SK-MEL-5 (cell line): ENCODE data around the gene RALGPS2. TPM values are rescaled to one million over a fixed set of nuclear protein-coding genes. Genes with fewer than 3 reads are reported as not detected.
"Not testable (repeated sequence)": the region's sequence is repeated elsewhere in the genome, so short reads cannot be mapped to it uniquely, and the experiment has no call there.

Experiments
- DNase-seq: peaks from one replicate; pipeline ENCODE4 v3.0.0-alpha.2; 2016; ENCODE audit warnings: low read depth, low spot score
- in situ Hi-C: cut with HindIII; loops from 2 replicates; pipeline ENCODE4 v1.10.0; 2016; ENCODE audit warnings: low sequenced_read_pairs, high pct_unique_total_duplicates, low pct_unique_long_range_greater_than_20kb
- total RNA-seq: library from RNA; depleted of rRNA; stranded (reverse); fragments of >200 nt; shearing (Covaris generic); gene quantifications from 2 replicates; pipeline ENCODE4 v1.2.3, GENCODE V29; 2014

The RALGPS2 gene
- total RNA-seq, 1 experiment from 2014 or later, result 14.7 TPM

- in situ Hi-C loops, result no loop called here
- DNase-seq, result no peak
Measured at GRCh38 chr1:178808529-178808928, 83.5 kb downstream of the RALGPS2 start.

GRCh38 chr1:178810585-178810984, 85.5 kb downstream of the RALGPS2 start:
- DNase-seq, result no peak
- in situ Hi-C loops, result no loop called here

GRCh38 chr1:178818416-178818815, 93.4 kb downstream of the RALGPS2 start:
- no peak for DNase-seq
- in situ Hi-C loops, result no loop called here

- in situ Hi-C loops, result no loop called here
- no peak for DNase-seq
Measured at GRCh38 chr1:178819123-178819522, 94.1 kb downstream of the RALGPS2 start.

- DNase-seq, result no peak
- in situ Hi-C loops, result no loop called here
Measured at GRCh38 chr1:178821134-178821866, 96.3 kb downstream of the RALGPS2 start.

GRCh38 chr1:178825167-178825566, 100.1 kb downstream of the RALGPS2 start:
- in situ Hi-C loops, result no loop called here
- no peak for DNase-seq

GRCh38 chr1:178844436-178844835, 119.4 kb downstream of the RALGPS2 start:
- in situ Hi-C loops, result no loop called here

GRCh38 chr1:178846306-178846705, 121.3 kb downstream of the RALGPS2 start:
- in situ Hi-C loops, result no loop called here
- no peak for DNase-seq

More at GRCh38 chr1:178844436-178844835, 119.4 kb downstream of the RALGPS2 start:
- no peak for DNase-seq

- no peak for DNase-seq
- in situ Hi-C loops, result no loop called here
Measured at GRCh38 chr1:178847396-178847849, 122.4 kb downstream of the RALGPS2 start.

- in situ Hi-C loops, DNase-seq: not testable (repeated sequence)
Measured at GRCh38 chr1:178847919-178848318, 122.9 kb downstream of the RALGPS2 start.

- in situ Hi-C loops, result no loop called here
- no peak for DNase-seq
Measured at GRCh38 chr1:178849918-178850317, 124.9 kb downstream of the RALGPS2 start.

GRCh38 chr1:178857126-178857525, 132.1 kb downstream of the RALGPS2 start:
- in situ Hi-C loops, result no loop called here
- DNase-seq, result no peak

GRCh38 chr1:178862416-178862815, 137.4 kb downstream of the RALGPS2 start:
- in situ Hi-C loops, result no loop called here
- no peak for DNase-seq

GRCh38 chr1:178862864-178863263, 137.8 kb downstream of the RALGPS2 start:
- in situ Hi-C loops, result no loop called here
- DNase-seq, result no peak

- in situ Hi-C loops, result no loop called here
- DNase-seq, result no peak
Measured at GRCh38 chr1:178864326-178864725, 139.3 kb downstream of the RALGPS2 start.

- peak; percentile 49 for DNase-seq
- in situ Hi-C loops, result no loop called here
Measured at GRCh38 chr1:178867670-178868069, 142.6 kb downstream of the RALGPS2 start.

GRCh38 chr1:178868706-178869105, 143.7 kb downstream of the RALGPS2 start:
- DNase-seq, result no peak
- in situ Hi-C loops, result no loop called here

GRCh38 chr1:178869119-178869697, 144.2 kb downstream of the RALGPS2 start:
- in situ Hi-C loops, result no loop called here
- peak; percentile 22 for DNase-seq

GRCh38 chr1:178870221-178870620, 145.2 kb downstream of the RALGPS2 start:
- in situ Hi-C loops, result no loop called here

More at GRCh38 chr1:178870221-178870620, 145.2 kb downstream of the RALGPS2 start:
- no peak for DNase-seq
